NCI-H82 treated with DMSO at 0.1 percent for 48 hours (cell line): Measurements from ENCODE around the gene SGPL1.

Source experiments
- DNase-seq: peaks from one replicate; lab custom pipeline; 2025; ENCODE audit not compliant: unreplicated experiment; lab: John Stamatoyannopoulos, UW

The SGPL1 gene

GRCh38 chr10:70780370-70780760 is 35.4 kb upstream of the SGPL1 start:
- no peak for DNase-seq

GRCh38 chr10:70780772-70781171 is 35.0 kb upstream of the SGPL1 start:
- no peak for DNase-seq

- DNase-seq = no peak
Observed at GRCh38 chr10:70781461-70782051, 34.2 kb upstream of the SGPL1 start.

GRCh38 chr10:70782086-70782745 is 33.5 kb upstream of the SGPL1 start:
- DNase-seq = no peak

- no peak for DNase-seq
Observed at GRCh38 chr10:70782746-70783680, 32.7 kb upstream of the SGPL1 start.

GRCh38 chr10:70784016-70784415 is 31.7 kb upstream of the SGPL1 start:
- DNase-seq = no peak

DNA sequence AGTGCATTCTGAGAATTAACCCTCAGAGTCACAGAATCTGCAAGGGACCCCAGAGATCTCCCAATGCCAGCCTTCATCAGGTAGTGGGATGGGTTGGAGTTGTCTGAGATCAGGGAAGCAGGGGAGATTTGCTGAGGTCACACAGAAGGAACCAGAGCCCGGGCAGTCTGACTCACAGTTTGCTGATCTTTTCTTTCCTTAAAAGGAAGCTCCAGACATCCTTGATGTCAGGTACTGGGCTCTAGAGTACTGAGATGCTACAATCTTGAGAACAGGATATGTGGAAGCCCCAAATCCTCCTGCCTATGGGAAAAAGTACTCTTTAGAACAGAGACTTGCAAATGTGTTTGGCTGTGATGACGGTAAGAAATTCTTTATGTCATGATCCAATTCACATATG is 31.3 kb upstream of the SGPL1 start:
- DNase-seq = no peak

DNA sequence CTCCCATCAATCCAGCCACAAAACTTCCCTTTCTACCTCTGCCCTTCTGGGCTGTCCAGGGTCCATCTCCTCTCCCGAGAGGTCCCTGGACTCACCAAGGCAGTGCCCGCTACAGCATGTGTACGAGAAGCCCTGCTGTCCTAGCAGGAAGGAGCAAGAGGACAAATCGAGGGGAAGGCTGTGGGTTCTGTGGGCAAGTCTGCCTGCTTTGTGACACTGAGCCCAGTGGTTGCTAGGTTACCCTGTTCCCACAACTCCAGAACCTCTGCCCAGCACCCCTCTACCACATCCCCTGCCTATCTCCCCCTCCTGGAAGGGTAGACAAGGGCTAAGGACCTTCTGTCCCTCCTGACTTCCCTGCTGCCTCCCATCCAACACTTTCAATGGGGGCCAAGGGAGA is 30.6 kb upstream of the SGPL1 start, which contains the start of gene TBATA:
Gene TBATA, minus strand, starts transcription at position 188 of the 400 bp plus-strand sequence. CDS start 1,998 bp downstream, outside the sequence.
- no peak for DNase-seq

DNA sequence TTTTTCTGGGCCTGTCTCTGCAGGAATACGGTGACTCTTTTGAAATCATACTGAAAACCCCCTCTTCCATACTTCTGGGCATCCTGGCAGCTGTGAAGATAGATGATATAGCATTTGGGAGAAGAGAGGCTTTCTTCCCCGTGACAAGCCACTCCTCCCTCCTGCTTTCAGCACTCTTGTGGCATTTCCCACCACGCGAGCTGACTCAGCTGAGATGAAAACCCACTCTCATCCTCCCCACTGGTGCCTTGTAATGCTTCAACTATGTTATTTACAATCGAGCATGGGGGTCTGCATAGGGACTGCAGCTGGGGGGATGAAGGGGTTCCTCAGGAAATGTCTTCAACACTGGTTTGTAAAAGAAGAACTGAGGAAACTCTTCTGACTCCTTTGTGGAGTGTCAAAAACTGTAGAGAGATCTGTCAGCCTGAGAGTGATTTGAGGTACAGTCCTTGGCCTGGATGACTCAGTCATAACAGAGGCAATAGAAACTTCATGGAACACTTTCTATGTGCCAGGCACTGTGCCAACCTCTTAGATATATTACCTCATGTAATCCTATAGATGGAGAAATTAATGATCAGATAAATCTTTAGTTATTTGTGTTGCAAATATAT is 28.8 kb upstream of the SGPL1 start:
- no peak for DNase-seq

- DNase-seq = no peak
Observed at GRCh38 chr10:70791386-70792039, 24.2 kb upstream of the SGPL1 start.

GRCh38 chr10:70795613-70796012 is 20.1 kb upstream of the SGPL1 start:
- DNase-seq = no peak

DNA sequence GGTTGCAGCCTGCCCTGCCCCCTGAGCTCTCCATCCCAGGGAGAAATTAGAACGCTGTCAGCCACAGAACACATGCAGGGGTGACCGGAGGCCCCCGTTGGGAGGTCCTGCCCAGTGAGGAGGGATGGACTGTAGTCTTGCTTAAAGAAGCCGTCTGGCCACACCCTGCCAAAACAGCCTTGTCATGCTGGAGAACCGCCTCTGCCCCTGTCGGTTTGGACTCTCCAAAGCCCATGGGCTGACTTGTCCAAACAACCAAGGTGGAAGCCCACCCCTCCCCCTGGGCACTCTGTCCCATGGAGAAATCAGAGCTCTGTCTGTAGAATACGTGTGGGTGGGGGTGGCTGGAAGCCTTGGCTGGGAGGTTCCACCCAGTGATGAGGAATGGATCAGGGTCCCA is 17.9 kb upstream of the SGPL1 start:
- no peak for DNase-seq

DNA sequence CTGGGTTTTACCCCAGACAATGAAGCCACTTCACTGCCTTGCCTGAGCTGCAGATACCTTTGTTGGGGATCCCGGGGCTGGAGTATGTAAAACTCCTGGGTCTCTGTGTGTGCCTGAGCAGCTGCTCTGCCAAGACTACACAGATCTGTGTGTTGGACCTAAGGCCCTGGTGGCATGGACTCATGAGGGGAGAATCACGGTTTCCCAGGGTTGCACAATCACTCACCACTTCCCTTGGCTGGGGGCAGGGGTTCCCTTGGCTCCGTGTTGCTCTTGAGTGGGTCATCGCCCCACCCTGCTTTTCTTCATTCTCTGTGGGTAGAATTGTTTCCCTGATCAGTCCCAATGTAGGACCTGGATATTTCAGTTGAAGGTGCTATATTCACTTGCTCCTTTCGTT is 16.6 kb upstream of the SGPL1 start:
- no peak for DNase-seq

DNA sequence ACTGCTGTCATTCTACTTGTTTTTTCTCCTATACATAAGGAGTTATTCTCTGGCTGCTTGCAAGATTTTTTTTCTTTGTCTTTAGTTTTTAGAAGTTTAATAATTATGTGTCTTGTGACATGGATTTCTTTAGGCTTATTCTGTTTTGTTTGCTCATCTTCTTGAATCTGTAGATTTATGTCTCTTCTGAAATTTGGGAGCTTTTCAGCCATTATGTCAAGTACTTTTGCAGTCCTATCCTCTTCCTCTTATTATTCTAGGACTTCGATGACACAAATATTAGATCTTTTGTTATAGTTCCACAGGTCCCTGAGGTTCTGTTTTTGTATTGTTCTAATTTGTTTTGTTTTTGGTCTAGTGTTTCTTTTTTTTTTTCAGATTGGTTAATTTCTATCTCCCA is 13.9 kb upstream of the SGPL1 start:
- DNase-seq = no peak

DNA sequence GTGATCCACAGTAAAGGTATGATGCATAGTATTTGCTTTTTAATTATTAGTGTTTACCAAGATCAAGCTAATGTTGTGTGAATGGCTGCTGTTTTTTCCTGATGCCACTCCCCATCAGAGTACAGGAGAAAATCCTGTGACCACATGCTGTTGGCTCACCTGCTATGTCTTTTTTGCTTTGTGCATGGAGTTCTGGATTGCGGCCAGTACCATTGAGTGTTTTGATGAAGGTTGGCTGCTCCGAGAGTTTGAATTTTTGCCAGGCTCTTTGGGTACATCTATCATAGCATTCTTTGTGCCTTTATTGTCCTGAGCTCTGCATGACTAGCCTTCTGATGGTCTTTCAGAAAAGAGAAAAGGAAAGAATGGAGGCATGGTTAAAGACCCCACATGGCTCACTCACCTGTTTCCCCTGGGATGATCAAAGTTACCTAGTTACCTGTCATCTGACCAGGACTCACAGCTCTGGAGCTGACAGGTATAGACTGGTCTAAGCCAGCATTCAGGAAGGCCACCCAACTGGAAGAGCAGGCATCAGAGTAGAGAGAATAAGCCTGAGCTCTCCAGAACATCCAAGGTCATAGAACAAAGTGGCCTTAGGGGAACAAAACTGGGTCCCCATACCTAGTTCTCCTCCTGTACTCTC is 11.8 kb upstream of the SGPL1 start:
- no peak for DNase-seq

- DNase-seq = no peak
Observed at GRCh38 chr10:70804421-70804808, 11.3 kb upstream of the SGPL1 start.

GRCh38 chr10:70805619-70806215 is 10.0 kb upstream of the SGPL1 start:
- no peak for DNase-seq

DNA sequence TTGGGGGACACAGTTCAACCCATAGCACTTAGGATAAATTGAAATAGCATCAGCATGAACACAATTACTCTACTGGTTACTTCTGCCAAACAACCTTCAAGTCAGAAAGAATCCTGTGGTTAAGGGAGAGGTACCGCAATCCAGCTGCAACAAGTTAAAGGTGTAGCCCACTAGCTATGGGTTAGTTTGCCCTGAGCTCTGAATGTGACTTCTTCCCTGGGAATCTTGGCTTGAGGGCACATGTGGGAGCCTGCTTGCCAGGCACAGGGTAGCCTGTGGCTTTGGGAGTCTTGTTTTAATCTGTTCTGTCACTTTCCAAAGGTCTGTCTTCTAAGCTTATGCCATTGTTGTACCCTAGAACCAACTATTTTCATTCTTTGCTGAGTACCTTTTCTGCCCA is 8.9 kb upstream of the SGPL1 start:
- DNase-seq = no peak

GRCh38 chr10:70807556-70807955 is 8.2 kb upstream of the SGPL1 start:
- no peak for DNase-seq

GRCh38 chr10:70809011-70809611 is 6.6 kb upstream of the SGPL1 start:
- DNase-seq = no peak
